Peyer's patch (tissue), 4 donors: Measurements from ENCODE around the gene SIT1.

ENCODE experiments used
- CTCF ChIP-seq, 6 experiments: fragments of 450-650 bp in 4 of 6; fragments of 200-600 bp in 2 of 6; sonication (generic) in 1 of 6; IDR thresholded peaks; one replicate each; pipeline ENCODE4 v1.5.1; 2017 to 2019; ENCODE audit warnings: antibody characterized with exemption in 6 of 6, mild to moderate bottlenecking in 3 of 6, moderate library complexity in 1 of 6
- POLR2A ChIP-seq, 2 donors: fragments of 450-650 bp; IDR thresholded peaks; one replicate each; pipeline ENCODE4 v1.5.1; 2017; ENCODE audit warnings: antibody characterized with exemption in 2 of 2, mild to moderate bottlenecking in 2 of 2, moderate library complexity in 2 of 2

- TF ChIP-seq CTCF (IDR thresholded peaks at IDR 0.05), result no peak
- TF ChIP-seq POLR2A (IDR thresholded peaks at IDR 0.05), result no peak
Observed at GRCh38 chr9:35635730-35636129, 15.0 kb downstream of the SIT1 start.
